ENCODE results near the gene C8A. TPM values are rescaled to one million over a fixed set of nuclear protein-coding genes. Genes with fewer than 3 reads are reported as not detected.

Gene C8A
- total RNA-seq, 2 donors from 2014 or later: not detected

DNA sequence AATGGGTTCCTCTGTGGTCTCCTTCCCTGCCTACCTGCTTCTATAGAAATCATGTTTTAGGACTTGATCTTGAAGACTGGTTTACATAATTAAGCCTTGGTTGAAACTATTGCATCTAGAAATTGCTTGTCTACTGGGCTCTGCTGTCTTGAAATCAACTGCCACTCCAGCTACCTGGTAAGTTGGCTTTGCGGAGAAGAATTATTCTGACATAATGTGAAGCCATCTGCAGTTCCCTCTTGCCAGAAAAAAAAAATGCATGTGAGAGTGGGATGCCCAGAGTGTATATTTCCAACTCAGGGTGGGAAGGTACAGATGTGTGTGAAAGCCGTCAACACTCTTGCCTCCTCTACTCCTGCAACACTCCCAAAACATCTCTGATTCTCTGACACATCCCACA is 84.0 kb downstream of the C8A start:
- no peaks in the 10 kb centered on the region for H3K36me3 ChIP-seq (ENCODE audit: control insufficient read depth, insufficient read depth, low read length)
- peaks cover 39% of the 10 kb centered on the region for H3K27me3 ChIP-seq (ENCODE audit: control insufficient read depth, insufficient read depth, low read length, poor library complexity, severe bottlenecking)
- WGBS, 2 experiments (ENCODE audit: insufficient coverage in 1 of 2, insufficient read length in 1 of 2): 95 to 100% methylated on average over 1 to 2 of the region's 2 CpGs
- Mint-ChIP-seq H3K27me3 (ENCODE audit: insufficient read depth) (peaks cover 50% of the 10 kb centered on the region), H3K36me3 (ENCODE audit: low read depth) (no peaks in the 10 kb centered on the region), H3K4me1 (peaks cover 20% of the 10 kb centered on the region), H3K4me3 (no peak overlapping the region), H3K27ac (no peak overlapping the region), H3K9me3 (no peaks in the 10 kb centered on the region)
- TF ChIP-seq, protein P1, sequence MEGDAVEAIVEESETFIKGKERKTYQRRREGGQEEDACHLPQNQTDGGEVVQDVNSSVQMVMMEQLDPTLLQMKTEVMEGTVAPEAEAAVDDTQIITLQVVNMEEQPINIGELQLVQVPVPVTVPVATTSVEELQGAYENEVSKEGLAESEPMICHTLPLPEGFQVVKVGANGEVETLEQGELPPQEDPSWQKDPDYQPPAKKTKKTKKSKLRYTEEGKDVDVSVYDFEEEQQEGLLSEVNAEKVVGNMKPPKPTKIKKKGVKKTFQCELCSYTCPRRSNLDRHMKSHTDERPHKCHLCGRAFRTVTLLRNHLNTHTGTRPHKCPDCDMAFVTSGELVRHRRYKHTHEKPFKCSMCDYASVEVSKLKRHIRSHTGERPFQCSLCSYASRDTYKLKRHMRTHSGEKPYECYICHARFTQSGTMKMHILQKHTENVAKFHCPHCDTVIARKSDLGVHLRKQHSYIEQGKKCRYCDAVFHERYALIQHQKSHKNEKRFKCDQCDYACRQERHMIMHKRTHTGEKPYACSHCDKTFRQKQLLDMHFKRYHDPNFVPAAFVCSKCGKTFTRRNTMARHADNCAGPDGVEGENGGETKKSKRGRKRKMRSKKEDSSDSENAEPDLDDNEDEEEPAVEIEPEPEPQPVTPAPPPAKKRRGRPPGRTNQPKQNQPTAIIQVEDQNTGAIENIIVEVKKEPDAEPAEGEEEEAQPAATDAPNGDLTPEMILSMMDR (conservative IDR thresholded peaks at IDR 0.05): no peak
- H3K4me1 ChIP-seq (ENCODE audit: control insufficient read depth, insufficient read depth, low read length): no peaks in the 10 kb centered on the region
- no peak overlapping the region for H3K9ac ChIP-seq (ENCODE audit: extremely low read depth, low read length, poor library complexity, severe bottlenecking)
- DNase-seq: no peak
- no peak overlapping the region for H3K27ac ChIP-seq (ENCODE audit: low read depth, low read length)
- H3K9me3 ChIP-seq (ENCODE audit: control insufficient read depth, low read length): no peaks in the 10 kb centered on the region
- H3K4me3 ChIP-seq (ENCODE audit: low read length): no peak overlapping the region

DNA sequence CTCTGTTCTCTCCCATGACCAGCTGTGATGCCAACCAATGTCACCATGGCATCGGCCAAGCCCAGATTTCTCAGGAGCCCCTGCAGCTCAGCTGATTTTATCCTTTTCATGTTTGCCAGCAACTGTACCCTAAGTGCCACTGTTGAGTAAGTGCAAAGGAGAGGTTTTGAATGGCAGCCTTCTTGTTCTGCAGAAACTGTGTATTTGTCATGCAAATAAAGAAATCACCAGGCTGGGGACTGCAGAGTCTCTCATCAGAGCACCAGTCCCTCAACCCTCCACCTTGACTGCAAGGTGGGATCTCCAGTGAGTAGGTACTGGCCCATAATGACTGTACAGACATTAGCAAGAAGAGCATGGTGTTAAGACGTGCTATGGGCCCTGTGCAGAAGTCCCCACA is 84.6 kb downstream of the C8A start:
- TF ChIP-seq, protein P1 (conservative IDR thresholded peaks at IDR 0.05): no peak
- Histone ChIP-seq H3K4me3 (ENCODE audit: low read length) (no peak overlapping the region), H3K9me3 (ENCODE audit: control insufficient read depth, low read length) (no peaks in the 10 kb centered on the region), H3K36me3 (ENCODE audit: control insufficient read depth, insufficient read depth, low read length) (no peaks in the 10 kb centered on the region), H3K4me1 (ENCODE audit: control insufficient read depth, insufficient read depth, low read length) (no peaks in the 10 kb centered on the region), H3K27me3 (ENCODE audit: control insufficient read depth, insufficient read depth, low read length, poor library complexity, severe bottlenecking) (peaks cover 39% of the 10 kb centered on the region), H3K27ac (ENCODE audit: low read depth, low read length) (no peak overlapping the region), H3K9ac (ENCODE audit: extremely low read depth, low read length, poor library complexity, severe bottlenecking) (no peak overlapping the region)
- H3K36me3 Mint-ChIP-seq (ENCODE audit: low read depth): no peaks in the 10 kb centered on the region
- peaks cover 18% of the 10 kb centered on the region for H3K4me1 Mint-ChIP-seq
- H3K27me3 Mint-ChIP-seq (ENCODE audit: insufficient read depth): peaks cover 50% of the 10 kb centered on the region
- 60 to 82% methylated on average over 1 to 2 of the region's 2 CpGs for WGBS, 2 experiments (ENCODE audit: insufficient coverage in 1 of 2, insufficient read length in 1 of 2)
- DNase-seq: no peak
- no peaks in the 10 kb centered on the region for H3K9me3 Mint-ChIP-seq
- no peak overlapping the region for H3K27ac Mint-ChIP-seq
- no peak overlapping the region for H3K4me3 Mint-ChIP-seq

DNA sequence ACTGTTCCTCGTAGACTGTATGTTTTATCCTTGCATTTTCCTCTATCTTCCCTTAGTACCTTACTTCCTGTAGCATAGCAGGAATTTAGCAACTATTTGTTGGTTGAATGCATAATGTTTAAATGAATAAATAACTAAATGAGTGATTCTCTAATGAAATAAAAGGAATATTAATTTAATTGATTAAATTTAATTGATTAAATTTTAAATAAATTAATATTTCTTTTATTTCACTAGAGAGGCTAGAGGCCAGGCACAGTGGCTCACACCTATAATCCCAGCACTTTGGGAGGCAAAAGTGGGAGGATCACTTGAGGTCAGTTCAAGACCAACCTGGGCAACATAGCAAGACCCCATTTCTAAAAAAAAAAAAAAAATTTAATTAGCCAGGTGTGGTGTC is 85.4 kb downstream of the C8A start:
- DNase-seq: no peak
- peaks cover 49% of the 10 kb centered on the region for H3K27me3 Mint-ChIP-seq (ENCODE audit: insufficient read depth)
- no CpG with 5 or more reads among the region's 1 CpG for WGBS, 2 experiments (ENCODE audit: insufficient coverage in 1 of 2, insufficient read length in 1 of 2)

More for the DNA sequence above, 85.4 kb downstream of the C8A start:
- no peak overlapping the region for H3K4me3 Mint-ChIP-seq
- peaks cover 12% of the 10 kb centered on the region for H3K4me1 Mint-ChIP-seq
- Histone ChIP-seq H3K9ac (ENCODE audit: extremely low read depth, low read length, poor library complexity, severe bottlenecking) (no peak overlapping the region), H3K9me3 (ENCODE audit: control insufficient read depth, low read length) (no peaks in the 10 kb centered on the region), H3K36me3 (ENCODE audit: control insufficient read depth, insufficient read depth, low read length) (no peaks in the 10 kb centered on the region), H3K27me3 (ENCODE audit: control insufficient read depth, insufficient read depth, low read length, poor library complexity, severe bottlenecking) (peaks cover 34% of the 10 kb centered on the region), H3K4me3 (ENCODE audit: low read length) (no peak overlapping the region), H3K27ac (ENCODE audit: low read depth, low read length) (no peak overlapping the region), H3K4me1 (ENCODE audit: control insufficient read depth, insufficient read depth, low read length) (no peaks in the 10 kb centered on the region)
- H3K27ac Mint-ChIP-seq: no peak overlapping the region
- H3K36me3 Mint-ChIP-seq (ENCODE audit: low read depth): no peaks in the 10 kb centered on the region
- TF ChIP-seq, protein P1 (conservative IDR thresholded peaks at IDR 0.05): no peak
- H3K9me3 Mint-ChIP-seq: no peaks in the 10 kb centered on the region

All from endodermal cell (in vitro differentiated cells).